GM12873 (cell line): Measurements from ENCODE around the gene PORCN.

Experiments used
- TF ChIP-seq, protein P1 (sequence below): IDR thresholded peaks from 2 replicates; pipeline ENCODE4 v1.5.1; 2012; ENCODE audit warnings: low read depth, mild to moderate bottlenecking, moderate library complexity, low read length, control low read depth; ENCODE audit not compliant: insufficient read depth; ENCODE audit errors: missing control alignments

The PORCN gene

DNA sequence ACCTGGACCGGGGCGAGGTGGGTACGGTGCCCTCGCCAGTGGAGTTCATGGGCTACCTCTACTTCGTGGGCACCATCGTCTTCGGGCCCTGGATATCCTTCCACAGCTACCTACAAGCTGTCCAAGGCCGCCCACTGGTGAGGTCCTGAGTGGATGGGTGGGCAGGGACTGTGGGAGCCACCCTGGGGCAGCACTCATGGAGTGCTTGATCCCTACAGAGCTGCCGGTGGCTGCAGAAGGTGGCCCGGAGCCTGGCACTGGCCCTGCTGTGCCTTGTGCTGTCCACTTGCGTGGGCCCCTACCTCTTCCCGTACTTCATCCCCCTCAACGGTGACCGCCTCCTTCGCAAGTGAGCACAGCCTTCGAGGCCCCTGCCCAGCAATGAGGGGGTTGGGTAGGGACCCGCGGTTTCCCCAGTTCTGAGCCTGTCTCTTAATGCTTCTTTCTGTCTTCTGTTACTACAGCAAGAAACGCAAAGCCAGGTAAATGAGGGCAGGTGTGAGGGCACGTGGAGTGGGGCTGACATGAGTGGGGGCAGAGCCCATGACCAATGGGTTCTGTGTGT lies 3.7 kb downstream of the PORCN start:
- TF ChIP-seq, protein P1, sequence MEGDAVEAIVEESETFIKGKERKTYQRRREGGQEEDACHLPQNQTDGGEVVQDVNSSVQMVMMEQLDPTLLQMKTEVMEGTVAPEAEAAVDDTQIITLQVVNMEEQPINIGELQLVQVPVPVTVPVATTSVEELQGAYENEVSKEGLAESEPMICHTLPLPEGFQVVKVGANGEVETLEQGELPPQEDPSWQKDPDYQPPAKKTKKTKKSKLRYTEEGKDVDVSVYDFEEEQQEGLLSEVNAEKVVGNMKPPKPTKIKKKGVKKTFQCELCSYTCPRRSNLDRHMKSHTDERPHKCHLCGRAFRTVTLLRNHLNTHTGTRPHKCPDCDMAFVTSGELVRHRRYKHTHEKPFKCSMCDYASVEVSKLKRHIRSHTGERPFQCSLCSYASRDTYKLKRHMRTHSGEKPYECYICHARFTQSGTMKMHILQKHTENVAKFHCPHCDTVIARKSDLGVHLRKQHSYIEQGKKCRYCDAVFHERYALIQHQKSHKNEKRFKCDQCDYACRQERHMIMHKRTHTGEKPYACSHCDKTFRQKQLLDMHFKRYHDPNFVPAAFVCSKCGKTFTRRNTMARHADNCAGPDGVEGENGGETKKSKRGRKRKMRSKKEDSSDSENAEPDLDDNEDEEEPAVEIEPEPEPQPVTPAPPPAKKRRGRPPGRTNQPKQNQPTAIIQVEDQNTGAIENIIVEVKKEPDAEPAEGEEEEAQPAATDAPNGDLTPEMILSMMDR, result no peak

DNA sequence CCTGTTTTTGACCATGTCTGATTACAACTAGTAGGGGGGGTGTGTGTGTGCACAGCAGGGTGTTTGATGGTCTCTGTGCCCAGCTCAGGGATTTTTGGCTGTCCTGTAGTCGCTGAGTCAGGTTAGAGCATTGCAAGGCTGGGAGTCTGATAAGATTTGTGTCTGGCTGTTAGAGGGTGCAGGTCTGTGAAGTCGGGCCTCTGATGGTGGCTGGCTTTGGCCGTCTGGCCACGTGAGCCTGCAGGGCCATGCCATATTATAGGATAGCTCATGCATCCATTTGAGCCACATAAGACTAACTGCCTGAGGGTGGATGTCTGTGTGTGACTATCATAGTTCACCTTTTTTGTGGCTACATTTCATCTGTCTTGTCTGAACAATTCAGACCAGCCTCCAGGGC lies 4.9 kb downstream of the PORCN start:
- TF ChIP-seq, protein P1, result no peak

DNA sequence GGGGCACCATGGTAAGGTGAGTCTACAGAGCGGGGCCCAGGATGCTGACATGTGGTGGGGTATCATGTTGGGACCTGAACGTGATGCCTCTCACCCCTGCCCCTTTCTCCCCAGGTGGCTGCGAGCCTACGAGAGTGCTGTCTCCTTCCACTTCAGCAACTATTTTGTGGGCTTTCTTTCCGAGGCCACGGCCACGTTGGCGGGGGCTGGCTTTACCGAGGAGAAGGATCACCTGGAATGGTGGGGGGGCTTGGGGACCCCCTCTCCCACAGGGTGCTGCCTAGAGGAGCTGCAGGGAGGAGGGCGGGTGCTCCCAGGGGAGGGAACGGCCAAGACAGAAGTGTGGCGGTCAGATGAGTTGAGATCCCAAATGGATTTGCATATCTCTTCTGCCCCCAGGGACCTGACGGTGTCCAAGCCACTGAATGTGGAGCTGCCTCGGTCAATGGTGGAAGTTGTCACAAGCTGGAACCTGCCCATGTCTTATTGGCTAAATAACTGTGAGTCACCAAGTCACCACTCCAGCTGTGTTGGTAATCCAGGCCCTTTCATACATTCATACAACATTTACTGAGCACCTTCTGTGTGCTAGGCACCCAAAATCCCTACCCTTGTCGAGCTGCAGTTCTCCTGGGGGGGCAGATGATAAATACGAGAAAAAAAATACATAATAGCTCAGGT lies 5.5 kb downstream of the PORCN start:
- TF ChIP-seq, protein P1, result no peak

DNA sequence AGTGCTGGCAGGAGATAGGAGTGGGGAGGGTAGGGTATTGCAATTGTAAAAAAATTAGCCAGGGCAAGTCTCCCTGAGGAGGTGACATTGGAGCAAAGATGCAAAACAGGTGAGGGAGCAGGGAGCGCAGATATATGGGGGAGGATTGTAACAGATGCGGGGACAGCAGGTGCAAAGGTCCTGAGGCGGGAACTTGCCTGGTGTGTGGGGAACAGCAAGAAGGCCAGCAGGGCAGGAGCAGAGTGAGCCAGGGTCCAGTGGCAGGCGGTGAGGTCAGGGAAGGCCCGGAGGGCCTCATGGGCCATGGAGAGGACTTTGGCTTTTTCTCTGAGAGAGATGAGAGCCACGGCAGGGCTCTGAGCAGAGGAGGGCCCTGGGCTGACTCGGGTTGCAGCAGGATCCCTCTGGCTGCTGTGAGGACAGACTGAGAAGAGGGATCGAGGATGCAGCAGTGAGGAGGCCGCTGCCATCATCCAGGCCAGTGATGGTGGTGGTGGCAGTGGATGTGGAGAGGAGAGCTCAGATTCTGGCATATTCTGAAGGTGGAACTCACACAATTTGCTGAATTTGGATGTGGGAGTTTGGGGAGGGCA lies 6.2 kb downstream of the PORCN start:
- TF ChIP-seq, protein P1, result no peak

DNA sequence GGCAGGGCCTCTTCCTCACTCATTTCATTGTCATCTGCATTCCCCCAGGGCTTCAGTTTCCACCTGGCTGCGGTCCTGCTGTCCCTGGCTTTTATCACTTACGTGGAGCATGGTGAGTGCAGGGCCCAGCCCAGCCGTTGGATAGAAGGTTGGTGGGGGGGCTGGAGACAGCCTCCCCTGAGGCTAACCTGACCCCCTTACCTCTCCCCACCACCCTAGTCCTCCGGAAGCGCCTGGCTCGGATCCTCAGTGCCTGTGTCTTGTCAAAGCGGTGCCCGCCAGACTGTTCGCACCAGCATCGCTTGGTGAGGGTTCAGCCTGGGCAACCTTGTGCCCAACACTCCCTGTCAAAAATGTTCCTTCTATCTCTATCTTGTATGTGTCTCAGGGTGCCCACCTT lies 7.0 kb downstream of the PORCN start:
- TF ChIP-seq, protein P1, result no peak

DNA sequence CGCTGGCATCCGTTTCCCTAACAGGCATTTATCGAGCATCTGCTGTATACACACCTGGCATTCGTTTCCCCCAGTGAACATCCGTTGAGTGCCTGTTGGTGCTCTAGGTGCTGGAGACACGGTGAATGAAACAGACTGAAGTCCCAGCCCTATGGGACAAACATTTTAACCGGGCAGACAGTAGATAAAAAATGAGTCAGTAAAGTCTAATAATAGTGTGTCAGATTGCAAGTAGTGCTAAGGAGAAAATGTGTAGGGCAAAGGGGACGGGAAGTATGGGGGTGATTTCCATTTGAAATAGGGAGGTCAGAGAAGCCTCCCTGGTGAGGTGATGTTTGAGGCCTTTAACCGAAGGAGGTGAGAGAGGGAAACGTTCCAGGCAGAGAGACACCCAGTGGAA lies 7.5 kb downstream of the PORCN start:
- TF ChIP-seq, protein P1, result no peak

DNA sequence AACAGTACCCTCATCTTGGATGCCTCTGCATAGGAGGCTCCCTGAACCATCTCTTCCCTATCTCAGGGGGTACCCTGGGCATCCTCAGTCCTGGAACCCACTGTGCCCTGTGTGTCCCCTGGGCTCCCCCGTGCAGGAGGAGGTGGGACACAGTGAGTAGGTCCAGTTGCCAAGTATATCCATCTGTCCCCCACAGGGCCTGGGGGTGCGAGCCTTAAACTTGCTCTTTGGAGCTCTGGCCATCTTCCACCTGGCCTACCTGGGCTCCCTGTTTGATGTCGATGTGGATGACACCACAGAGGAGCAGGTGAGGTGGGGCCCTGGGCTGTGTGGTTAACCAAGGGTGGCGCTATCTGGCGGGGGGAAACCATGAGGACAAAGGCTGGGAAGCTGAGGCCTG lies 8.2 kb downstream of the PORCN start:
- TF ChIP-seq, protein P1, result no peak
